T-helper 1 cell treated with Interleukin-12 subunit alpha and Interleukin-12 subunit beta and Interleukin-4 antibody, amounts not matched to agents 30 ng/mL and 1 ng/mL, for 36 hours (primary cell): ENCODE results near the gene PAK6. TPM values are rescaled to one million over a fixed set of nuclear protein-coding genes. Genes with fewer than 3 reads are reported as not detected.

ENCODE experiments used
- intact Hi-C: fragments of 100-400 bp; cut with micrococcal nuclease; formaldehyde crosslinking; loops from one replicate; pipeline ENCODE4 v1.15.1; 2024
- total RNA-seq: library from RNA; stranded (reverse); gene quantifications from 2 replicates; pipeline ENCODE4 v1.2.3, GENCODE V29; 2022

Gene PAK6
- total RNA-seq, 1 donor from 2014 or later: 0.22 TPM

DNA sequence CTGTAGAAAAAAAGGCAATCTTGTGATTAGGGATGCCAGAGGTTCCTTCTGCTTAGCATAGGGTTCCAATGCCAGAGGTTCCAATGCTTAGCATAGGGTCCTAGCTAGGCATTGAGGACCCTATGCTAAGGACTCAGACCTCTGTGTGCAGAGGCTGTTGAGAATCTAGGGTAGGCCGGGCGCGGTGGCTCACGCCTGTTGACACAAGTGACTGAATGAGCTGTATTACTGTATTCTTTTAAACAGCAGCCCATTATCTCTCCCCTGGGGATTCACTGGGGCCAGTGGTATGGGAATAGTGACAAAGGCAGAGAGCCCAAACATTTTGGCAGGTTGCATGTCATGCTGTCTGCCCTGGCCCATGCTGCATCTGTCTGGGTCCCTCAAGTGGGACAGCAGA is 16.2 kb downstream of the PAK6 start:
- intact Hi-C loops: no loop called here

DNA sequence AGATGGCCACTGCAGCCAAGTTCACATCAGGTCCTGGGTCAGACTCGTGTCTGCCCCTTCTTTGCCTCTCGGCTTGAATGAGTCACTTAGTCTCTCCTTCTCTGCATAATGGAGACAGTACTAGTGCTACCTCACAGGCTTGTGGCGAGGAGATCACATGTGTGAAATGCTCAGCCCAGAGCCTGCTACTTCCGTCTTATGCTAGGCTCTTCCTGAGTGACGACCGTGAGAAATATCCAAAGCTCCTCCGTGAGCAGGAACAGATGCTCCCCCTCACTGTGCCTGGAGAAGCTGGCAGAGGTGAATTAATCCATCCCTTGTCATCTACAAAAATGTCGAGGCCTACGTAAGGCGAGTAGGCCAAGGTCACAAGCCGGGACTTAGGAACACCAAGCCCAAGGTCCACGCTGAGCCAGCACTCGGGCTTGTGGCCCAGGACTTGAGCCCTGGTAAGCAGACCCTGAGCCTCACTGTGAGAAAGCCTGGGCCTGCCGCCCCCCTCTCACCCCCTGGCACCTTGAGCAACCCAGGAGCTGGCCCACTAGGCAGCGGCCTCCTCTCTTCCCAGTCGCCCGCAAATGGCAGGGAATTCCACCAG is 17.9 kb downstream of the PAK6 start:
- intact Hi-C loops: no loop called here

DNA sequence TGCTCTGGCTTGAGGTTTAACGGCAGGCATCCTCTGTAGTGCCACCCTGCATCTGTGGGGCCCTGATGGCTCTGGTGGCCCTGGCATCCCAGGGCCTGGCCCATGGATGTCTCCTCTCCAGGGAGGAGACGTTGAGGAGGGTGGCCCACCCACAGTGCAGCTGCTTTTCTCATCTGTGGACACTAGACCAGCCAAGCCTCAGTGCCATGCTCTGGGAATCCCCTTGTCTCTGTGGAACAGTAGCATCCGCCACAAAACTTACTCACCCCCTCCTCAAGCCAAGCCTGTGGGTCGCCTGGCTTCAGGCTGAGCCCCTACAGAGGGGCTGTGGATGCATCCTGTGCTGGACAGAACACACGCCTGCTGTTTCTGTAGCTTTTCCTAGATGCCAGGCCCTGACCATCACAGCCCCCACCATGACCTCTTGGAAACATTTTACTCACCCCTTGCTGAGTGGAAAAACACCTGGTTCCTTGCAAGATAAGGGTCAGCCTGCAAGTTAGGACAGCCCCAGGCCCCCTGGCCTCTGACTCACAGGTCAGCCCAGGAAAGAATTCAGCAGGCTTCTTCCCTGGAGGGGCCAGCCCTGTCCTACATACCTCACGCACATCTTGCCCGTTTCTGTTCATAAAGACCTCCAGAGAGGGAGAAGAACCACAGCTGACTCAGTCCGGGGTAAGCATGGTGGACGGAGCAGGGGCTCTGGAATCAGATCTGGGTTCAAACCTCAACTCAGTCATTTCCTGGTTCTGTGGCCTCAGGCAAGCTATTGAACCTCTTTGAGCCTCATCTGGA is 19.0 kb downstream of the PAK6 start:
- intact Hi-C loops: no loop called here

DNA sequence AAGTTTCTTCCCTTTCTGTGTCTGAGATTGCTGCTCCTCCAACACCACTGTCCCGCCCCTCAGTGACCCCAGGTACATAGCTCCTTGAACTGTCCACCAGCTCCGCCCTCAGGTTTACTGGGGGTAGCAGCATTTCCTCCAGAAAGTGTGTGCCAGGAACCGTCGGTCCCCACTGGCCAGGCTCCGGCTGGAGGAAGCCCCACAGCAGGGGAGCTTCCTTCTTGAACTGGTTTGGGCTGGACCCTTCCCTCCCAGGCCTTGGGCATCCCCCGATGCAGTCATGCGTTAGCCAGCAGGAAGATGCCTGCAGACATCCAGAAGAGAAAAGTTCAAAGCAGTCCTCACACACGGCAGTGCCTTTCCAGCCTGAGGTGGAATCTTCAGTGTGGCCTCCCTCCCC is 19.7 kb downstream of the PAK6 start:
- intact Hi-C loops: no loop called here

DNA sequence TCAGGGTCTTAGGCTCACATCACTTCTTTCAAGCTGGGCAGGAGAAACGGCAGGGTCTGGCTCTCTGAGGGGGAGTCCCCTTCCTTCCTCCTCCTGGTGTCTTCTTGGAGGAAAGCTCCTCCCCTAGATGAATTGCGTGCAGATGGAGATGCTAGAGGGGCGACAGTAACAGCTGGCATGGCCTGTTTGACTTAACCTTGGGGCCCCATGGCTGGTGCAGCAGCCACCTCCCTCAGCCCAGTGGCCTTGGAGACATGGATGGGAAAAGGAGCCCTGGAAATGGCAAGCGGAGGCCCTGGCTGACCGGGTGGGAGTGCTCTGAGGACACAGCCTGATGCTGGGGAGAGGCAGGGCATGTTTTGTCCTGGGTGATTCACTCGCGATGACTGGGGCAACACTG is 20.2 kb downstream of the PAK6 start:
- intact Hi-C loops: no loop called here

DNA sequence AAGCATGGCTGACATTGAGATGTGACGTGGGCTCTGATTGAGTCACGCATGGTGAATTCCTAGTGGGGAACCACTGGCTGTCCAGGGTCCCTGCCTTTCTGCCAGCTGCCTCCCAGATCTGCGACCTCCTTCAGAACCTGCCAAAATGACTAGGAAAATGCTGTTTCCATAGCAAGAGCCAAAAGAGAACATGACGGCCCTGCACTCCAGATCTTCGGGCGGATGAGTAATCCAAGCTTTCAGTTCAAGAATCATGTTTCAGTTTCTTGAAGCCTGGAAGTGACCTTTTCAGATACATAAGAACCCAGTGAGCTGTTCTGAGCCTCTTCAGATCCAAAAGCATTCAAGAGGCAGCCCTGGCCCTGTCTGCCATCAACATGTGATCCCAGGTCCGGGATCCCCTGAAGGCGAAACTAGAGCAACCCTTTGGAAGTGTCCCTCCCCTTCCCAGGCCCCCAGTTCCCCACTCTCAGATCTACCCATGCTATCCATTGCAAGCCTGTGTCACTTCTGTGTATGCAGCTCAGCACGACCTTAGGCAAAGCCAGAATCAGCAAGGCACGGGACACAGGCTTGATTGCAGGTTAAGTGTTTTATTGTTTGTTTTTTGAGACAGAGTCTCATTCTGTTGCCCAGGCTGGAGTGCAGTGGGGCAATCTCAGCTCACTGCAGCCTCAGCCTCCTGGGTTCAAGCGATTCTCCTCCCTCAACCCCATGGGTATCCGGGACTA is 24.3 kb downstream of the PAK6 start:
- intact Hi-C loops: no loop called here

DNA sequence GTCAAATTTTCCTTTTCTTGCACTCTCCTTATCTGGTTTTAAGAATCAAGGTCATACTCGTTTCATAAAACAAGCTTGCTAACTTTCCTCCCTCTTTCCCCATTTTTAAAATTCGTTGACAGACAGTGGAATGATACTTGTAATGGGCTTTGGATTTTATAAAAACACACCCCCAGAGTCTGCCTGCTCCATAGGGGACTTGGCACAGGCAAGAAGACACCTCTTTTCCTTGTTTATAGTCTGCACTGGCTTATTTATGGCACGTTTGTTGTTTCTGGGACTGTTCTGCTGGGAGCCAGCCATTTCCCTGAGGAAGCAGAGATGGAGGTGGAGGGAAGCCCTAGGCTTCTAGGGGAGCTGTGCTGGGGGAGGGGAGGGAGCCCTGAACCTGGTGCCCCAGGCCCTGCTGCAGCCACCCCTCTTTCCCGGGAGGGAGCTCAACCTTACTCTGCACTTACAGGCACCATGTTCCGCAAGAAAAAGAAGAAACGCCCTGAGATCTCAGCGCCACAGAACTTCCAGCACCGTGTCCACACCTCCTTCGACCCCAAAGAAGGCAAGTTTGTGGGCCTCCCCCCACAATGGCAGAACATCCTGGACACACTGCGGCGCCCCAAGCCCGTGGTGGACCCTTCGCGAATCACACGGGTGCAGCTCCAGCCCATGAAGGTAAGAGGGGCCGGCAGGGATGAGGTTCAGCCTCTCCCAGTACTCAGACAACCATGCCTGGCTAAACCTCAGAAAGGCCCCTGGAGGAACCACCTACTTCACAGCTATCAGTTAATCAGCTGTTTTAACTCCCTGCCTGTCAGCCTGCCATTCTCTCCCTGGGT is 25.7 kb downstream of the PAK6 start:
- intact Hi-C loops: no loop called here

DNA sequence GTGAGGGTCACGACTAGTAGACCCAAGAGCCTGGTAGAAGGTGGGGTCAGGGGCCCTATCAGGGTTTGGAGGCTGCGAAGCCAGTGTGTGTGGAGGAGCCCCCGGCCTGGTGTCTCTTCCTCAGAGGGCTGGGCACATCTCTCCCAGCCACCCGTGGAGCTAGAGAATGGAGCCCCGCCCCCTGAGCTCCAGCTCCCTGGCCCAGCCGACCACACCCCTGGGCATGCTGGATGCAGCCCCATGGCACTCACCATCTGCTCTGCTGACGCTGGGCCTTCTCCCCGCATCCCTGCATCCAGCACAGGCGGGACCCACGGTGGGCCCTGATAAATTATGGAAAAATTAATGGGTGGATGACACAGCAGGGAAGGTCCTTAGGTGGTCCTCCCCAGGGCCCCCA is 26.5 kb downstream of the PAK6 start:
- intact Hi-C loops: no loop called here

DNA sequence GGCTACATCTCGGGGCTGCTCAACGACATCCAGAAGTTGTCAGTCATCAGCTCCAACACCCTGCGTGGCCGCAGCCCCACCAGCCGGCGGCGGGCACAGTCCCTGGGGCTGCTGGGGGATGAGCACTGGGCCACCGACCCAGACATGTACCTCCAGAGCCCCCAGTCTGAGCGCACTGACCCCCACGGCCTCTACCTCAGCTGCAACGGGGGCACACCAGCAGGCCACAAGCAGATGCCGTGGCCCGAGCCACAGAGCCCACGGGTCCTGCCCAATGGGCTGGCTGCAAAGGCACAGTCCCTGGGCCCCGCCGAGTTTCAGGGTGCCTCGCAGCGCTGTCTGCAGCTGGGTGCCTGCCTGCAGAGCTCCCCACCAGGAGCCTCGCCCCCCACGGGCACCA is 27.0 kb downstream of the PAK6 start:
- intact Hi-C loops: no loop called here

DNA sequence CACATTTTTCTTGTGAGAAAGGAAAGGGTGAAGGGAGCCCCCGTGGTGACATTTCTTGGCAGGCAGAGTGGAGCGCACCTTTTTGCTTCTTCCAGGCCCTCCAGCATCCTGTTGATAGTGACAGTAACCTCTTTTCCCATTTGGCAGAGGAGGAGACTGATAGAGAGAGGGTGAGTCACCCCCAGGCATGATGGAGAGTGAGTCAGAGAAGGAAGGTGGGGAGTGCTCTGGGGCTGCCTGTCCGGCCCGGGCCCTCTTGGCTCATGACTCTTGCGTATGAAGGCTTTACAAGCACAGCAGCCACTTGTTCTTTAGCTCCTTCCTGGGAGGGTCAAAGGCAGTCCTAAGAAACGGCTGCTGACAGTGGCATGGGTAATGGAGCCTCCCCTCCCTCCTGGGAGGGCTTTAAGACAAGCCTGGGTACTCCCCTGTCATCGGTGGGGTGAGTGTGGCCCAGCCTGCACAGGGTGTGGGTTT is 28.0 kb downstream of the PAK6 start:
- intact Hi-C loops: no loop called here

DNA sequence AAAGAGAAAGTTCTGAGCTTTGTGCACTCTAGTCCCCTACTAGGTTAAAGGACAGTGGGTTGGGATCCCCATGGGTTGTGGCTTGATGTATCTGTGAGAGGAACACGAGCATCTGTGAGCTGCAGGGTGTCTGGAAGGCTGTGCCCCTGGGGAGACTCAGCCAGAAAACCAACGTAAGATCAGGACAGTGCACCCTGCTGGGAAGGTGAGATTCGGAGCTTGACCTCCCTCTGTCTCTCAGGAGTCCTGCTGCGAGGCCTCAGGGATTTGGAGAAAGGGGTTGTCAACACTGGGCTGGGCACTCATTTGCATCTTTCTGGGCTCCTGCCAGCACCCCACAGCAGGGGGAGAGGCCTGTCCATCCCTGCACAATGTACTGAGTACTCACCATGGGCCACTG is 28.8 kb downstream of the PAK6 start:
- intact Hi-C loops: no loop called here

DNA sequence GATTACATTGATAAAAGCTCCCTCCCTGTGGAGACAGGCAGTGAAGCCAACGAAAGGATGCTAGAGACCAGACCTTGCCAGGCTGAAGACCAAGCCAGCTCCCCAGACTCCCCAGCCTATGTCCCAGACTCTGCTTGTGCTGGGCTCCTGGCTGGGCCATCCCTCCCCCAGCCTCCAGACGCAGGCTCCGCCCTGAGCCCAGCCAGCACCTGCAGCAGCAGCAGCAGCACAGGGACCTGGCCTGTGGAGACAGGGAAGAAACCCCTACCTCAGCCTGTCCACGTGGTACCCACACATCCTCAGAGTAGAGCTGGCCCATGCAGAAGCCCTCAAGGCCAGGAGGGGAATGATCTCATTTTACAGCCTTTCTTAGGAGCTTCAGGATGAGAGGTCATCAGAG is 30.7 kb downstream of the PAK6 start:
- intact Hi-C loops: loop anchor here (5.0 kb wide), 1 partner anchor 32 kb away; the partner anchor contains the start of gene PAK6

DNA sequence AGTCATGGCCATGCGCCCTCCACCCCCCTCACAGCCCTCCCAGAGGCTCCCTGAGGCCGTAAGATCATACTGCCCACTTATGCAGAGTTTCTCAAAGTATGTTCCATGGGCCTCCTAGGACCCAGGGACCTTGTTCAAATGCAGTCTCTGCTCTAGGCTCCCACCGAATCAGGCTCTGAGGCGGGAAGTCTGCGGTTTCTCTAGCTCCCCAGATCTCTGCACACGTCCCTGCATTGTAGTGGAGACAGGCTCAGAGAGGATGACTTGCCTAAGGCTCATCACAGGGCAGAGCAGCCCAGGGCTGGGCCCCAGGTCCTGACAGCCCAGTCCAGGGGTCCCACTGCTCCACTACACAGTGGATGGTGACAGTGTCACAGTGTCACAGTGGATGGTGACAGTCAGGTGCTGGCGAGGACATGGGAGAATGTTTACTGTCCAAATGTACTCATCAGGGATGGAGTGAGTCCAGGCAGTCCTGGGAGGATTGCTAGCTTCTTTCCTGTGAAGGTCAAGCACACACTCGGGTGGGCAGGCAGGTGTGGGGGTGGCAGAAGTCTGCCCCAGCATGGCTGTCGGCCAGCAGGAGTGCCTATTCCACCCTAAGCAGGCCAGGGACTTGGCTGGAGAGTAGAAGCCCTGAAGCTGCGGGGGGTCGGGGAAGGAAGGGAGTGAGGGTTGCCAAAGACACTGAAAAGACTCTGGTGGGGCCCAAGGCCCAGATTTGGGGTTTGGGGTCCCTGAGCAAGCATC is 31.6 kb downstream of the PAK6 start:
- intact Hi-C loops: loop anchor here (5.0 kb wide), 1 partner anchor 33 kb away; the partner anchor contains the start of gene PAK6

DNA sequence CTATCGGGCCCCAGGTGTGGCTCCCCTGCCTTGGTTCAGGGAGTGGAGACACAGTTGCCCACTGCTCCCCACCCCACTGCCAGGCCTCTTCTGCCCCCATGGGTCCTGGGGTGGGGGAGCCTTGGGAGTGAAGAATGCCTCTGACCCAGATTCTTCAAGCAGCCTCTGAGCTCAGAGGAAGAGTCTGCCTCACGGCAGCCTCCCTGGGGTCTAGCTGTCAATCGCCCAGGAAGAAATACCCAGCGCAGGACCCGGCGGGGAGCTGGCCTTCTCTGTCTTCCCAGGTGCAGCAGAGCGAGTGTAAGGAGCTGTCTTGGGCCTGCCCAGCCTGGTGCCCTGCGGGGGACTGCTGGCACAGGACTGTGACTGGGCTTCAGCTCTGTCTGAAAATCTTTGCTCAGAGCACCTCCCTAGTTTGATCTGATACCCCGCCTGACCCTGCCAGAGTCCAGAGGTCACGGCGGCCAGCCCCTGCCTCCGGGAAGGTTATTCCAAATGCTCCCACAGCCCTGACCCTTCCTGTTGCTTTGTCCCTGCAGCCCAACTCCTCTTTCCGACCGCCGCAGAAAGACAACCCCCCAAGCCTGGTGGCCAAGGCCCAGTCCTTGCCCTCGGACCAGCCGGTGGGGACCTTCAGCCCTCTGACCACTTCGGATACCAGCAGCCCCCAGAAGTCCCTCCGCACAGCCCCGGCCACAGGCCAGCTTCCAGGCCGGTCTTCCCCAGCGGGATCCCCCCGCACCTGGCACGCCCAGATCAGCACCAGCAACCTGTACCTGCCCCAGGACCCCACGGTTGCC is 33.0 kb downstream of the PAK6 start:
- intact Hi-C loops: loop anchor here (2.0 to 5.0 kb wide), 2 partner anchors 35 to 111 kb away; partner anchors contain the start of genes BUB1B and PAK6

DNA sequence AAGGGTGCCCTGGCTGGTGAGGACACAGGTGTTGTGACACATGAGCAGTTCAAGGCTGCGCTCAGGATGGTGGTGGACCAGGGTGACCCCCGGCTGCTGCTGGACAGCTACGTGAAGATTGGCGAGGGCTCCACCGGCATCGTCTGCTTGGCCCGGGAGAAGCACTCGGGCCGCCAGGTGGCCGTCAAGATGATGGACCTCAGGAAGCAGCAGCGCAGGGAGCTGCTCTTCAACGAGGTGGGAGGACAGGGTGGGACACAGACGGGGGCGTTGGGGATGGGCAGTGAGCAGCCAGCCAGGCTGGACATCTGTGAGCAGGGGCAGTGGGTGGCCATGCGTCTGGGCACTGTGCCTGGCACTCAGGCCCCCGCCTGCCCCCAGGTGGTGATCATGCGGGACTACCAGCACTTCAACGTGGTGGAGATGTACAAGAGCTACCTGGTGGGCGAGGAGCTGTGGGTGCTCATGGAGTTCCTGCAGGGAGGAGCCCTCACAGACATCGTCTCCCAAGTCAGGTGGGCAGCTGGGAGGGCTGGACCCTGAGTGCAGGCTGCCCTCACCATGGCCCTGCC is 33.7 kb downstream of the PAK6 start:
- intact Hi-C loops: loop anchor here (2.0 to 5.0 kb wide), 2 partner anchors 35 to 112 kb away; partner anchors contain the start of genes BUB1B and PAK6

DNA sequence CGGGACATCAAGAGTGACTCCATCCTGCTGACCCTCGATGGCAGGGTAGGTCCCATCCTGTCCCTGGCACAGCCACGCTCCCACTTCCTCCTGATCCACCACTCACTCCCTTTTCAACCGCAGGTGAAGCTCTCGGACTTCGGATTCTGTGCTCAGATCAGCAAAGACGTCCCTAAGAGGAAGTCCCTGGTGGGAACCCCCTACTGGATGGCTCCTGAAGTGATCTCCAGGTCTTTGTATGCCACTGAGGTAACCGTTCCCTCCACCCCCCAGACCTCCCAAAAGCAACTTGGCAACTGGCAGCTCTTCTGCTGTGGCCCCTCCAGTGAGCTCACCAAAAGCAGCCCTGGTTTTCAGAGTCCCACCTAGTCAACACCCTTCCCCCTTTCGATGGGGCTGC is 34.6 kb downstream of the PAK6 start:
- intact Hi-C loops: loop anchor here (2.0 to 5.0 kb wide), 2 partner anchors 36 to 113 kb away; partner anchors contain the start of genes BUB1B and PAK6

DNA sequence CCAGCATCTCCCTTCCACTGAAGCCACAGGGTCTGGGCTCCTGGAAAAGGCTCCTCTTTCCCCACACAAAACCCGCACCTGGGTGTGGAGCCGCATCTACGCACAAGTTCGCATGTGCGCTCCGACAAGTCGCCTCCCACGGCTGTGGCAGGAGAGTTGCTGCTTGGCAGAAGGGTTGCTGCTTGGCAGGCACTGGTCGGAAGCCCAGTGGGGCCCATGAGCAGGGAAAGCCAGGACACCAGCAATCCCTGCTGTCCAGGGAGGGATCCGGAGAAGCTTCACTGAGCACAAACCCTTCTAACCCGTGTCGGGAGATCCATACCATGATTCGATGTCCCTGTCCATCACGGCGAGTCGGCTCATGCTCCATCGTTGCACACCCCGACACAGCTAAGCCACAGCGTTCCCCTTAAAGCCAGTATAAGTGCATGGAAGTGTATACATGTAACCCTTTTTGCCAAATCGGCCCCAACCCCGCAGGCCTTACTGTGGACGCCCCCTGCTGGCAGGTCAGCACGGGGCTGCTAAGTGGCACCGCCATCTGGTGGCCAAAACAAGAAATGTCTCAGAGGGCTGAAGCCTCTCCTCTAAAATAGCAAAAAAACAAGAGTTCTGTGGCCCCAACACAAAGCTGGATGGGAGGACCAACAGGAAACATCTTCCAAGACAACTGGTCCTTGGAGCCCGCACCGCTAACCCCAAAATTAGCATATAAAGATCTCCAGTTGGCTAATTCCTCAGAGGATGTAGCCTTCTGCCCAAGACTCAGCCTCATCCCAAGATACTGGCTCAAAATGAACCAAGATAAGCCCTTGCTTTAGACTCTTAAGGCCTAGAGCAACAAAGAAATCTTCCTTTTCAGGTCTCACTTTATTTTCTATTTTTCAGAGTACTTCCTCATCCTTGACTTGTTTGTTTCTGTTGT is 35.7 kb downstream of the PAK6 start:
- intact Hi-C loops: loop anchor here (1.0 to 5.0 kb wide), 5 partner anchors 37 to 488 kb away; partner anchors contain the start of genes PAK6 and SRP14

DNA sequence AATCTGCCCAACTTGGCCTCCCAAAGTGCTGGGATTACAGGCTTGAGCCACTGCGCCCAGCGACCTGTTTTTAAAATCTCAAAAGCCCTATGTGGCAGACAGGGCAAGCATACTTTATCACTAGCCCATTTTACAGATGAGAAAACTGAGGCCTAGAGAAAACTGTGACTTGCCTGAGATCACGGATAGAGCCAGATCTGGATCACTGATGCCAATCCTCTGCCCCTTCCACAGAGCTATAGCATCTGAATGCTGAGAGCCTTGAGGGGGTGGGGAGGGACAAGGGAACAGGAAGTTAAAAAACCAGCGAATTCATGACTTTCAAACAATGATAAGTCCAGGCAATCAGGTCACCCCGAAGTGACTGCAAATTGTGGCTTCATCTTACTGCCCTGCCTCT is 36.7 kb downstream of the PAK6 start:
- intact Hi-C loops: no loop called here
